ENCODE measurements around the gene TMEM140. TPM values are rescaled to one million over a fixed set of nuclear protein-coding genes. Genes with fewer than 3 reads are reported as not detected.

TMEM140 gene
- total RNA-seq, 1 experiment from 2014 or later = 0.92 TPM

GRCh38 chr7:135165862-135166261 is 18.0 kb downstream of the TMEM140 start:
- H3K9me3 ChIP-seq (ENCODE audit: insufficient read depth, low read depth) = no peaks in the 10 kb centered on the region; the same call in none of the 2 replicates
- H4K20me1 ChIP-seq (ENCODE audit: insufficient read depth) = 0 out of 2 replicates have a peak, but pooled peaks cover 7% of the 10 kb centered on the region
- H2AFZ ChIP-seq = no peak overlapping the region
- H3K4me1 ChIP-seq (replicated peaks; ENCODE audit: insufficient read depth) = peaks cover 13% of the 10 kb centered on the region
- peaks cover 16% of the 10 kb centered on the region for H3F3A ChIP-seq (ENCODE audit: insufficient read depth, low read depth)
- TF ChIP-seq CTCF (conservative IDR thresholded peaks at IDR 0.05) (no peak), EZH2 (IDR thresholded peaks at IDR 0.05; ENCODE audit: low read depth) (no peak)
- intact Hi-C loops (cut with micrococcal nuclease; ENCODE audit: unreplicated experiment) = no loop called here
- no peak for DNase-seq
- CTCF ChIA-PET = no interaction called here
- peaks cover 26% of the 10 kb centered on the region for H3K36me3 ChIP-seq (ENCODE audit: low read depth)
- H3K27ac ChIP-seq = no peak overlapping the region
- no peaks in the 10 kb centered on the region for H3K27me3 ChIP-seq (ENCODE audit: insufficient read depth, low read depth)
- POLR2A ChIA-PET (ENCODE audit: unreplicated experiment) = interaction anchor here (0.6 kb wide), 2 partner anchors 179 to 765 kb away, joined by 4 to 5 read pairs; partner anchors contain the start of gene AGBL3
- H3K4me3 ChIP-seq = no peak overlapping the region
- BruUV-seq (replicated peaks) = no TSS peak
- no peaks in the 10 kb centered on the region for H3K9me2 ChIP-seq (ENCODE audit: insufficient read depth)
- peaks cover 28% of the 10 kb centered on the region for H3K79me2 ChIP-seq (ENCODE audit: low read depth)
- no peak overlapping the region for H3K4me2 ChIP-seq

- no TSS peak for BruUV-seq (replicated peaks)
- H4K20me1 ChIP-seq (ENCODE audit: insufficient read depth) = 0 out of 2 replicates have a peak, but pooled peaks cover 7% of the 10 kb centered on the region
Measured at GRCh38 chr7:135166338-135166990, 18.6 kb downstream of the TMEM140 start.

GRCh38 chr7:135167365-135167917 is 19.6 kb downstream of the TMEM140 start:
- TF ChIP-seq EZH2 (IDR thresholded peaks at IDR 0.05; ENCODE audit: low read depth) = no peak
- no peak for TF ChIP-seq CTCF (conservative IDR thresholded peaks at IDR 0.05)
- Histone ChIP-seq H3K9me2 (ENCODE audit: insufficient read depth) (no peaks in the 10 kb centered on the region), H3K27ac (no peak overlapping the region), H3K36me3 (ENCODE audit: low read depth) (peaks cover 26% of the 10 kb centered on the region), H3K79me2 (ENCODE audit: low read depth) (peaks cover 28% of the 10 kb centered on the region), H3K4me2 (no peak overlapping the region), H3K27me3 (ENCODE audit: insufficient read depth, low read depth) (no peaks in the 10 kb centered on the region), H4K20me1 (ENCODE audit: insufficient read depth) (0 out of 2 replicates have a peak, but pooled peaks cover 7% of the 10 kb centered on the region), H3K4me1 (replicated peaks; ENCODE audit: insufficient read depth) (peaks cover 19% of the 10 kb centered on the region), H3F3A (ENCODE audit: insufficient read depth, low read depth) (peaks cover 23% of the 10 kb centered on the region), H2AFZ (no peak overlapping the region), H3K4me3 (no peak overlapping the region), H3K9me3 (ENCODE audit: insufficient read depth, low read depth) (no peaks in the 10 kb centered on the region; the same call in 1 of the 2 replicates)
- DNase-seq = no peak
- BruUV-seq (replicated peaks) = no TSS peak
- ChIA-PET CTCF (no interaction called here), POLR2A (ENCODE audit: unreplicated experiment) (no interaction called here)
- intact Hi-C loops (cut with micrococcal nuclease; ENCODE audit: unreplicated experiment) = no loop called here

More at GRCh38 chr7:135166338-135166990, 18.6 kb downstream of the TMEM140 start:
- CTCF ChIA-PET = no interaction called here
- Histone ChIP-seq H3K4me3 (no peak overlapping the region), H3K36me3 (ENCODE audit: low read depth) (peaks cover 26% of the 10 kb centered on the region), H3K9me2 (ENCODE audit: insufficient read depth) (no peaks in the 10 kb centered on the region), H3K4me1 (replicated peaks; ENCODE audit: insufficient read depth) (peaks cover 18% of the 10 kb centered on the region), H3K79me2 (ENCODE audit: low read depth) (peaks cover 28% of the 10 kb centered on the region), H2AFZ (no peak overlapping the region), H3K4me2 (no peak overlapping the region), H3K27me3 (ENCODE audit: insufficient read depth, low read depth) (no peaks in the 10 kb centered on the region), H3K9me3 (ENCODE audit: insufficient read depth, low read depth) (no peaks in the 10 kb centered on the region; the same call in none of the 2 replicates), H3K27ac (no peak overlapping the region), H3F3A (ENCODE audit: insufficient read depth, low read depth) (peaks cover 22% of the 10 kb centered on the region)
- TF ChIP-seq CTCF (conservative IDR thresholded peaks at IDR 0.05) (no peak), EZH2 (IDR thresholded peaks at IDR 0.05; ENCODE audit: low read depth) (no peak)
- POLR2A ChIA-PET (ENCODE audit: unreplicated experiment) = no interaction called here
- intact Hi-C loops (cut with micrococcal nuclease; ENCODE audit: unreplicated experiment) = no loop called here
- DNase-seq = no peak
